Left cardiac atrium (tissue), 4 donors: ENCODE data around the gene ZIM2. TPM values are rescaled to one million over a fixed set of nuclear protein-coding genes. Genes with fewer than 3 reads are reported as not detected.
"Not testable (repeated sequence)": the region's sequence is repeated elsewhere in the genome, so short reads cannot be mapped to it uniquely, and the experiment has no call there.

Experiments
- ATAC-seq, 2 donors: fragments of 200-7000 bp; cut with Tn5 transposase; one replicate each; pipeline ENCODE4 v1.9.1; 2020; ENCODE audit warnings: mild to moderate bottlenecking in 2 of 2, moderate library complexity in 2 of 2
- DNase-seq: peaks from one replicate; pipeline ENCODE4 v3.0.0-alpha.2; 2020
- intact Hi-C, 2 donors: fragments of 100-400 bp; cut with DNase I; formaldehyde crosslinking; loops; one replicate each; pipeline versions ENCODE4 v1.14.1 to v1.15.1; 2022 to 2023
- long read RNA-seq: library from polyadenylated mRNA; unstranded; transcript quantifications from one replicate; pipeline ENCODE4 v2.0.0, GENCODE V29; 2021
- total RNA-seq, 2 donors: library from RNA; stranded (reverse); fragmentation: NEBNext Ultra II Directional; extraction: Animal tissue kit (Norgen Biotek cat#: 25700); gene quantifications; one replicate each; pipeline ENCODE4 v1.2.1, GENCODE V29; 2021
- donor health status: DM: no; HTN: yes; CAD: no.
- donor health status: DM: no; HTN: yes; CAD: no; lungs with severe emphysema.
- donor health status: DM: yes; HTN: yes; CAD: no.
- donor health status: Dilated cardiomyopathy.

Gene ZIM2
- not detected for total RNA-seq
- long read RNA-seq, partial matches to known transcripts = 0 of 1 reads
- long read RNA-seq, other reads (novel, unspliced or antisense) = 0 of 1 reads

DNA sequence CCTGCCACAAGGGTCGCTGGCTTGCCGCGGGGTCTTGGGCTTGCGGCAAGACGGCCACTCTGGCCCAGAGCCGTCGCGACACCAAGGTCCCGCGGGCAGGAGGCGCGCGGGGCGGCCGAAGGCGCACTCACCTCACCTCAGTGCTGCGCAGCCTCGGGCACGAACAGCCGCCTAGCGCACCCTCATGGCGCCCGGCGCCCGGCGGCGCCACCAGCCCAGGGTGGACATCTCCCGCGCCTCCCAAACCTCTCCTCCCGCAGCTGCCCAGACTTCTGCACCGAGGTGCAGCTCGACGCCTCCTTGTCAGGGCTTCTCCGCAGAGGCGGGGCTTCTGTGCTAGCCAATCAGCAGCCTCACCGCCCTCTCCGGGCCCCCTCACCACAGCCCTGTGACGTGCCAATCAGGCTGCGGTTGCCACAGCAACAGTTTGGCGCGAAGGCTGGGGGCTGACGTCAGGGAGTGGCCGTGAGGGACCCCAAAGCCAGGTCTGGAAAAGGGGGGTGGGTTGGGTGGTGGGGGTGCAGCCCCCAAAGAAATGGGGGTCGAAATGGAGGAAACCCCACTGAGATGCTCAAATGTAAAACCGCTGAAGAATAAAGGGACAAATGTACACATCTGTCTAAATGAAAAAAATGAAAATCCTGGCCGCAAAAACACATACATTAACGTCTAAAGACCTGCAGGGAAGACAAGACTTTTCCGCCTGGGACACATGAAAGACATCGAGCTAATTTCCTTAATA is at the start of gene ZIM2, which contains the start of gene PEG3:
Gene ZIM2 (minus strand): TSS at position 276 of the 742 bp plus-strand sequence. CDS start 16,449 bp downstream, outside the sequence.
Gene PEG3 (minus strand): TSS at position 276 of the 742 bp plus-strand sequence. CDS start 16,071 bp downstream, outside the sequence.
- ATAC-seq = peak; percentile 24 to 32
- peak; percentile 83 for DNase-seq
- intact Hi-C loops = no loop called here

DNA sequence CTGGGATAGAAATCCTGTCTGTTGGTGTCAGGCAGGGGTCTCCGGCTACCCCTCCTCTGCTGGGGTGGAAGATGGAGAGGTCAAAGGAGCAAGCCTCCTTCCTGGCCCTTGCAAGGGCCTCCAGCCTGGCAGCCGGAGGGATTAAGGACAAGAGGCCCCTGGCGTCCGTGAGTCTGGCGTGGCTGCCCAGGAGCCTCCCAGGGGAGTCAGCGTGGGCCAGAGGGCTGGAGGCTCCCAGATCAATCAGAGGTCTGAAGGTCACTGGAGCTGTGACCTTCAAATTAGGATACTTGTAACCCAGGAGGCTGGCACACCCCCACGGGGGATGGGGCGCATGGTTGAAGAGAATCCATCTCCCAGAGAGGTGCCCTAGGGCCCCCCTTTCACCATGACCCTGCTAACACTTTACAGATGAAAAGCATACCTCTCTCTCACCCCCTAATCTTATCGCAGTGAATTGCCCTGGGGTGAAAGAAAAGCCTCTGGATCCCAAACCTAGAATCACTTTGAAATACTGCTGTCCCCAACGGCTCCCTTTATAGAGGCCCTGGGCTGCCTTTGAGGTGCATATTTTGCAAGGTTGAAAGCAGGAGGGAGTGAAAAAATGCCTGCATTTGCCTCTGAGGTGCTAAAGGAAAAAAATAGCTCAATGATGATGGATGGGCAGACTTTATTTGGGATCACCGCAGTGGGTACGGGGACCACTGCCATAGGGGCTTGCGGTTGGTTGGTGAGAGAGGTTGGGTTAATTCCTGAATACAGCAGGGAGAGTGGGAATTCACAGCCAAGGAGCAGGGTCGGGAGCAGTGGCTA is 44.9 kb upstream of the ZIM2 start:
- DNase-seq (no peak), ATAC-seq (no peak)
- intact Hi-C loops = no loop called here

- DNase-seq (no peak), ATAC-seq (no peak)
- intact Hi-C loops = no loop called here
Measured at GRCh38 chr19:56884441-56884840, 43.9 kb upstream of the ZIM2 start.

GRCh38 chr19:56880592-56881190 is 40.2 kb upstream of the ZIM2 start:
- intact Hi-C loops = no loop called here
- ATAC-seq = no peak
- DNase-seq = no peak

- ATAC-seq (no peak), DNase-seq (no peak)
- intact Hi-C loops = no loop called here
Measured at GRCh38 chr19:56877069-56877715, 36.7 kb upstream of the ZIM2 start.

- ATAC-seq = no peak
- no peak for DNase-seq
- intact Hi-C loops = no loop called here
Measured at GRCh38 chr19:56875717-56876116, 35.2 kb upstream of the ZIM2 start.

GRCh38 chr19:56874530-56874929 is 34.0 kb upstream of the ZIM2 start:
- ATAC-seq (no peak), DNase-seq (no peak)
- intact Hi-C loops = no loop called here

DNA sequence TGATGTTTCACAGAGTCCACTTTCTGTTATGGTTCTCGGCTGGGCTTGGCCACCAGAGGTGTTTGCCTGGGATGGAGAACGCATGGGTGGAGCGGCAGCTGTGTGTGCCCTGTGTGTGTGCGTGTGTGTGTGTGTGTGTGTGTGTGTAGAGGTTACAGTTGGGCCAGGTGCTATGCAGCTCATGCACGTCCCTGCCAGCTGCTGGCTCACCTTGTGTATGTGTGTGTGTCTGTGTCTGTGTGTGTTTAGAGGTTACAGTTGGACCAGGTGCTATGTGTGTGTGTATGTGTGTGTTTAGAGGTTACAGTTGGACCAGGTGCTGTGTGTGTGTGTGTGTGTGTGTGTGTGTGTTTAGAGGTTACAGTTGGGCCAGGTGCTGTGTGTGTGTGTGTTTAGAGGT is 33.0 kb upstream of the ZIM2 start:
- ATAC-seq (no peak), DNase-seq (no peak)
- intact Hi-C loops = no loop called here

DNA sequence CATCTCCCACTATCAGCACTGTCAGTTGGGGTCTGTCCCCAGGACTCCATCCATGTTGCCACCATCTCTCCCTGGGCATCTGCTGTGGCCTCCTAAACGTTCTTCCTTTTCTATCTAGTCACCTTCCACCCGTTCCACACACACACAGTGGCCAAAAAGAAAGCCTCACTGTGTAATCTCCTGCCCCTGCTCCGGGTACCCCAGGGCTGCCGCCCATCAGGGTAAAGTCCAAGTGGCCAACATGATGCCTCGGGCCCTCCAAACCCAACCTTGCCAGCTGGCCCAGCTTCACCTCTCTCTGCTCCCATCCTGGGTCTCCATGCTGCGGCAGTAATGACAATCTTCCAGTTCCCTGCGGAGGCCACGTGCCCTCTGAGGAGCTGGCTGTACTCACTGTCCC is 29.4 kb upstream of the ZIM2 start:
- intact Hi-C loops = no loop called here

DNA sequence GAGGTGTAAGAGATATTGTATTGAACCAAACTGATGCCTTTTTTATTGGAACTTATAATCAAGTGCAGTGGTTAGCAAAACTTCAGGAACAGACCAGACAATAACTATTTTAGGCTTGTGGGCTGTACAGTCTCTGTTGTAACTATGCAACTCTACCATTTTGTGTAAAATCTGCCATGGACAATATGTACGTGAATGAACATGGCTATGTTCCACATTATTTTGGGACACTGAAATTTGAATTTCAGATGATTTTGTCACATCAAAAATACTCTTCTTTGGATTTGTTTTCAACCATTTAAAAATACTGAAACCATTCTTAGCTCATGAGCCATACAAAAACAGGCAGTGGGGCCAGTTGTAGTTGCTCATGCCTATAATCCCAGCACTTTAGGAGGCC is 27.9 kb upstream of the ZIM2 start:
- DNase-seq = no peak
- ATAC-seq = no peak
- intact Hi-C loops = no loop called here

More for the DNA sequence above, 29.4 kb upstream of the ZIM2 start:
- DNase-seq (no peak), ATAC-seq (no peak)

DNA sequence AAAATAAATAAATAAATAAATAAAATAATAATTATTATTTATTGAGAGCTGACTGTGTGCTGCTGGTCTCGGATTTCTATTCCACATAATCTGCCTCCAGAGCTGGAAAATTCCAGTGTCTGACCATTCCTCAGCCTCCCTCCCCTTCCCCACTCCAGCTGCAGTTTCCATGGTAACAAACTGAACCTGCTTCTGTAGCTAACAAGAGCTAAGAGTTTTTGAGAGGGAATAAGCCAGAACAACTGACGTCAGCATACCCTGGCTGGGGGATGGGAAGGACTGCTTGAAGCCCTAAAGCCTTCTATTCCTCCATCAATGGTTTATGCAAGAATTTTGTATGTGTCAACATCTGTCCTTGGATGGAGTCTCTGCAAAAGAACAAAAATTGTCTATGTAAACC is 26.0 kb upstream of the ZIM2 start:
- DNase-seq = no peak
- intact Hi-C loops = no loop called here
- ATAC-seq = no peak

DNA sequence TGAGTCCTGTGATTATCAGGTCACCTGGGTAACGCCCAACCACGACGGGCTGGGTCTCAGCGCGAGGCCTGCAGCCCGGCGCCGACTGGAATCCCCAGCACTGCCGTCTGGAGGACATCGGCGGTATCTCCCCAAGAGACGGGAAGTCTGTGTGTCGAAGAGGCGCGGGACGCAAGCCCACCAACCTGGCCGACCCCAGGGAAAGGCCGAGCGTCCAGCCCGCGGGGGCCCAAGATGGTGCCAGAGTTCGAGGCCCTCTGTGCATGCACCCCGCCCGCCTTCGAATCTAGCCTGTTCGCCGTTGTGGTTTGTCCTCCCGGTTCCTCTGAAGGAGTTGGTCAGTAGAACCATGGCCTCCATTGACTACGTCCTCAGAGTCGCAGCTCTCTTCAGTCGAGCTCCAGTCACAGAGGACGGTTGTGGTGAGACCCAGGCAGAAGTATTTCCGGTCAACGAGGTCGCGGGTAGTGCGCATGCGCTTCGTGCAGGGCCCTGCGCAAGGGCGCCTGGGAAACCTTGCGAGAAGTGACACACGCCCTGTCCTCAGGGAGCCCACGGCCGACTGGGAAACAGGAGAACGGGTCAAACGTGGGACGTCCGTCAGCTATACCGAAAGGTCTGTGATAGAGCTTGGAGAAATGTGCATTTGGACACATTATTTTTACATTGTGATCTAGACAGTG is 24.1 kb upstream of the ZIM2 start:
- DNase-seq = no peak

GRCh38 chr19:56862741-56863140 is 22.2 kb upstream of the ZIM2 start:
- DNase-seq (no peak), ATAC-seq (no peak)
- intact Hi-C loops = no loop called here

More for the DNA sequence above, 24.1 kb upstream of the ZIM2 start:
- ATAC-seq = no peak
- intact Hi-C loops = no loop called here

DNA sequence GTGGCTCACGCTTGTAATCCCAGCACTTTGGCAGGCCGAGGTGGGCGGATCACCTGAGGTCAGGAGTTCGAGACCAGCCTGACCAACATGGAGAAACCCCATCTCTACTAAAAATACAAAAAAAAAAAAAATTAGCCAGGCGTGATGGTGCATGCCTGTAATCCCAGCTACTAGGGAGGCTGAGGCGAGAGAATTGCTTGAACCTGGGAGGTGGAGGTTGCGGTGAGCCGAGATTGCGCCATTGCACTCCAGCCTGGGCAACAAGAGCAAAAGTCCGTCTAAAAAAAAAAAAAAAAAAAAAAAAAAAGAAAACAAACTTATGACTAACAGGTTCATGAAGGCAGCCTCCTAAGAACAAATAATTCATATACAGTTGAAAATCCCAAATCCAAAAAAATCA is 19.9 kb upstream of the ZIM2 start:
- DNase-seq, intact Hi-C loops, ATAC-seq: not testable (repeated sequence)

DNA sequence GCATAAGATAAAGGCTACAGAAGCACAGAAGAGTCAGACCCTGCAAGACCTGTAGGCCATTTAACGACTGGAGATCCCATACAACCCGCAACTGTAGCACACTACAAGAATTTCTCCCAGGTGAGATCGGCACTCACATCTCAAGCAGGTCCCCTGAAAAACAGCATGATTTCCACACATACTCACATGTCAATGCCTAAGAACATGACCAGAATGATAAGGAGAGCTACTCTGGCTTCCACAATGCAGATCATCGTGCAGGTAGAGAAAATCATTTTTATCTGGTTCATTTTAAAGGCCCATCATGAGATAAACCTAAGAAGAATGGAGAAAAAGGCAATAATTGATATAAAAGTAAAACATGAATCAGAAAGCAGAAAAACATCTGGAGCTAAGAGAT is 17.5 kb upstream of the ZIM2 start:
- intact Hi-C loops = no loop called here
- no peak for ATAC-seq
- DNase-seq = no peak

- DNase-seq (no peak), ATAC-seq (no peak)
- intact Hi-C loops = no loop called here
Measured at GRCh38 chr19:56856822-56857221, 16.3 kb upstream of the ZIM2 start.

DNA sequence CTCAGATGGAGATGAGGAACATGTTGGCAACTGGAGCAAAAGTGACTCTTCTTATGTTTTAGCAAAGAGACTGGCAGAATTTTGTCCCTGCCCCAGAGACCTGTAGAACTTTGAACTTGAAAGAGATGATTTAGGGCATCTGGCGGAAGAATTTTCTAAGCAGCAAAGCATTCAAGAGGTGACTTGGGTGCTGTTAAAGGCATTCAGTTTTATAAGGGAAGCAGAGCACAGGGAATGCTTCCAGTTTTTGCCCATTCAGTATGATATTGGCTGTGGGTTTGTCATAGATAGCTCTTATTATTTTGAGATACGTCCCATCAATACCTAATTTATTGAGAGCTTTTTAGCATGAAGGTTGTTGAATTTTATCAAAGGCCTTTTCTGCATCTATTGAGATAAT is 11.8 kb upstream of the ZIM2 start:
- intact Hi-C loops, DNase-seq, ATAC-seq: not testable (repeated sequence)

DNA sequence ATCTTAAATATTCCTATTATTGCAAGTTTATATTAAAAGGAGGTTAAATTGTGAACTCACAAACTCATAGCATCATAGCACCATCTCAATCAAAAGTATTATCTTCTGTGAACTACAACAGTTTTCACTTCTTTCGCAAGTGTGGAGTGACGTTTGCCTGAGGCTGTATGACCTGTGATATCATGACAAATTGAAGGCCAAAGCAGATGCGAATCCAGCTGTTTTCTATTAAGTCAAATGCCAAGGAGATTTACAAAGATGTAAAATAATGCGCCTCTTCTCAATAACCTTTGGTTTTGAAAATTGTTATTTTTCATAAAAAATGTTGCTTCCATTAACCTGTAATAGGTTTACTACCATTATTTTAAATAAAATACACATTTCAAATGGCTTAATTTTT is 7.6 kb upstream of the ZIM2 start:
- ATAC-seq (no peak), DNase-seq (no peak)
- intact Hi-C loops = no loop called here

GRCh38 chr19:56842412-56842811 is 1.9 kb upstream of the ZIM2 start:
- intact Hi-C loops = no loop called here
- ATAC-seq (no peak), DNase-seq (no peak)
